Left renal cortex interstitium (tissue), 4 donors: ENCODE results near the gene SLC25A20. TPM values are rescaled to one million over a fixed set of nuclear protein-coding genes. Genes with fewer than 3 reads are reported as not detected.
"Not testable (repeated sequence)": the region's sequence is repeated elsewhere in the genome, so short reads cannot be mapped to it uniquely, and the experiment has no call there.

Experiments
- DNase-seq, 4 donors: peaks; one replicate each; pipeline ENCODE4 v3.0.0-alpha.2; 2013; ENCODE audit warnings: low read depth in 4 of 4, low spot score in 2 of 4, missing footprints in 1 of 4
- polyA plus RNA-seq, 4 donors: library from polyadenylated mRNA; unstranded; fragments of 120-200 nt; gene quantifications; one replicate each; pipeline ENCODE4 v1.2.1, GENCODE V29; 2013; ENCODE audit not compliant: insufficient read length in 4 of 4

Gene SLC25A20
- 10 to 100 TPM; 16.8 to 20.8 (median 18.2) TPM for polyA plus RNA-seq

- peak in 3 of 4 donors; percentile 23 to 61 (median 61) for DNase-seq
These were observed at the start of gene SLC25A20 for GRCh38 chr3:48898383-48899234. SLC25A20 (minus strand) TSS chr3:48898882; CDS start chr3:48898794, 88 bp downstream.

GRCh38 chr3:48945891-48946549 is 47.3 kb upstream of the SLC25A20 start:
- no peak for DNase-seq

GRCh38 chr3:48945432-48945831 is 46.8 kb upstream of the SLC25A20 start:
- DNase-seq = no peak

GRCh38 chr3:48938689-48939088 is 40.0 kb upstream of the SLC25A20 start:
- DNase-seq = no peak

- DNase-seq = no peak
These were observed 39.5 kb upstream of the SLC25A20 start for GRCh38 chr3:48938156-48938555.

- no peak for DNase-seq
These were observed 36.8 kb upstream of the SLC25A20 start for GRCh38 chr3:48935530-48935929.

GRCh38 chr3:48934333-48934991 is 35.8 kb upstream of the SLC25A20 start:
- no peak for DNase-seq

- DNase-seq = no peak
These were observed 33.4 kb upstream of the SLC25A20 start for GRCh38 chr3:48931944-48932580.

GRCh38 chr3:48930590-48930989 is 31.9 kb upstream of the SLC25A20 start:
- no peak for DNase-seq

- no peak for DNase-seq
These were observed 30.8 kb upstream of the SLC25A20 start for GRCh38 chr3:48929358-48930035.

GRCh38 chr3:48928679-48929078 is 30.0 kb upstream of the SLC25A20 start:
- DNase-seq = no peak

- DNase-seq = no peak
These were observed 29.2 kb upstream of the SLC25A20 start for GRCh38 chr3:48927928-48928327.

GRCh38 chr3:48926425-48927392 is 28.0 kb upstream of the SLC25A20 start:
- no peak for DNase-seq

- DNase-seq = peak in 2 of 4 donors; percentile 21 to 45
These were observed 20.8 kb upstream of the SLC25A20 start for GRCh38 chr3:48919215-48920138.

GRCh38 chr3:48918388-48919214 is 19.9 kb upstream of the SLC25A20 start, which contains the start of gene ARIH2:
ARIH2 (plus strand) TSS chr3:48918842; CDS start chr3:48927559, 8,717 bp downstream.
- DNase-seq = peak; percentile 86 to 93 (median 92)

- DNase-seq = no peak
These were observed 16.6 kb upstream of the SLC25A20 start for GRCh38 chr3:48915296-48915695.

- DNase-seq = not testable (repeated sequence)
These were observed 8.3 kb upstream of the SLC25A20 start for GRCh38 chr3:48907026-48907425.
